Panc1 (cell line): ENCODE data around the gene AKAP6.

ENCODE experiments used
- TCF7L2 ChIP-seq: IDR thresholded peaks from 2 replicates; pipeline ENCODE4 v1.6.1; 2011; ENCODE audit warnings: mild to moderate bottlenecking, low read depth, low read length, inconsistent platforms
- TF ChIP-seq, protein P1 (sequence below): fragments of 450-650 bp; IDR thresholded peaks from 2 replicates; pipeline ENCODE4 v1.5.1; 2017; ENCODE audit warnings: mild to moderate bottlenecking

DNA sequence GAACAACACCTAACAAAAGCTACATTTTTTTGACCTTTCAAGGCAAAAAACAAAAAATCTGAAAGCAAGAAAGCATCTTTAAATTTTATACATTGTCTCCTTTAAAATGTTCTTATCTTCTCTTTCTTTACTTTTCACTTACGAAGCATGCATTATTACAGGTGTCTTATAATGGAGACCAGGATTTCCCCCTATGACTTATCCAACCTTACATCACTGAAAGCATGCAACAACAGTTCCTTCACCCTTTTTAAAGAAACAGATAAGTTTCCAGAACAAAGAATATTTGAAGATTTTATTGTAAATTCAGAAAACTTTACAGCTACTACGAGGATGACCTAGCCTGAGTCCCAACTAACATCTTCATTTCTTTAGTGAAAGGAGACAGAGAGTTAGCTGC lies 277.2 kb downstream of the AKAP6 start:
- TF ChIP-seq, protein P1, sequence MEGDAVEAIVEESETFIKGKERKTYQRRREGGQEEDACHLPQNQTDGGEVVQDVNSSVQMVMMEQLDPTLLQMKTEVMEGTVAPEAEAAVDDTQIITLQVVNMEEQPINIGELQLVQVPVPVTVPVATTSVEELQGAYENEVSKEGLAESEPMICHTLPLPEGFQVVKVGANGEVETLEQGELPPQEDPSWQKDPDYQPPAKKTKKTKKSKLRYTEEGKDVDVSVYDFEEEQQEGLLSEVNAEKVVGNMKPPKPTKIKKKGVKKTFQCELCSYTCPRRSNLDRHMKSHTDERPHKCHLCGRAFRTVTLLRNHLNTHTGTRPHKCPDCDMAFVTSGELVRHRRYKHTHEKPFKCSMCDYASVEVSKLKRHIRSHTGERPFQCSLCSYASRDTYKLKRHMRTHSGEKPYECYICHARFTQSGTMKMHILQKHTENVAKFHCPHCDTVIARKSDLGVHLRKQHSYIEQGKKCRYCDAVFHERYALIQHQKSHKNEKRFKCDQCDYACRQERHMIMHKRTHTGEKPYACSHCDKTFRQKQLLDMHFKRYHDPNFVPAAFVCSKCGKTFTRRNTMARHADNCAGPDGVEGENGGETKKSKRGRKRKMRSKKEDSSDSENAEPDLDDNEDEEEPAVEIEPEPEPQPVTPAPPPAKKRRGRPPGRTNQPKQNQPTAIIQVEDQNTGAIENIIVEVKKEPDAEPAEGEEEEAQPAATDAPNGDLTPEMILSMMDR, result no peak
- no peak for TF ChIP-seq TCF7L2
